Measurements from ENCODE around the gene ZNF709.
"Not testable (repeated sequence)": the region's sequence is repeated elsewhere in the genome, so short reads cannot be mapped to it uniquely, and the experiment has no call there.

The ZNF709 gene

GRCh38 chr19:12450844-12451243 lies 33.8 kb downstream of the ZNF709 start:
- DNase-seq, result no peak

DNA sequence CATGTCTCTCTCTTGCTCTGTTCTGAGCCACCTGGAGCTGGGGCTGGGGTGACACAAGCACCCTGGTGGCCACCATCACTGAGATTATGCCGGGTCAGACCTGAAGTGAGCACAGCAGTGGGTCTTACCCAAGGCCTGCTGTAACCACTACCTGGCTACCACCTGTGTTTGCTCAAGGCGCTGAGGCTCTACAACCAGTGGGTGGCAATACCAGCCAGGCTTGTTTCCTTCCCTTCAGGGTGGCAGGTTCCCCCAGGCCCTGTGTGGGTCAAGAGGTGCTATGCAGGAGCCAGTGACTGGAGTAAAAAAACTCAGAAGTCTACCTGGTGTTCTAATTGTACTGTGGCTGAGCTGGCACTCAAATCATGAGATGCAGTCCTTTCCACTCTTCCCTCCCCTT lies 35.8 kb downstream of the ZNF709 start:
- DNase-seq, result no peak

DNA sequence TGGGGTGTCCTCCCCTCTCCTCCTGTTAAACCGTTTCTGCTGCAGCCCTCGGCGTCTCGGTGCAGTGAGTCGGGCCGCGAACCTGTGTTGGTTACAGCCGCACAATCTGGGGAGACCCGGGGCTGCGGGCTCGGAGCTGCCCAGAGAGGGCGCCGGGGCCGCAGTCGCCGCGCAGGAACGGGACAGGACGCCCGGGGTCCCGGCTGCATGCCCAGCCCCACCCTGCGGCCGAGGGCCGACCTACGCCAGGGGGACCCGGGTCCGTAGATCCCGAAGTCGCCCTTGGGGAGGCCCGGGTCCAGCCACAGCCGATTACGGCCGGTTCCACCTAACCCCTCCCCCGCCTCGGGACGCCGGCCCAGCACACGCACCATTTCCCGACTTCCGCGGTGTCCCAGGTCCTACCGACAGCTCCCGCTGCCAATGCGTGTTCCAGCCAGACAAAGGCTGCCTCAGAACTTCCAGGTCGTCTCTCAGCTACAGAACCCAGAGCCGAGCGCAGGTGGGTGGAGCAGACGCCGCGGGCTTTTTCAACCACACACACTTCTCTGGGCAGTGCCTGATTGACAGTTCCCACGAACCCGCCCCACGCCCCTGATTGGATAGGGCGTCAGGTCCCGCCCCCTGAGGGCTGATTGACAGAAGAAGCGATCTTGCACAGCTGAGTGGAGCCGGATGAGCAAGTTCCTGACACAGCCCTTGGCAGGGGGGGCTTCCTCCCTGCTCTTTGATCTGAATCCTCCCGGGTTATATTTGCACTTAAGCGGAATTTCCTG lies 43.9 kb downstream of the ZNF709 start, which contains the start of gene ZNF443:
TSS of gene ZNF443 (minus strand) at position 481 of the 776 bp plus-strand sequence. CDS start at position 374, 107 bp downstream.
- peak; percentile 93 to 98 (median 96) for DNase-seq

DNA sequence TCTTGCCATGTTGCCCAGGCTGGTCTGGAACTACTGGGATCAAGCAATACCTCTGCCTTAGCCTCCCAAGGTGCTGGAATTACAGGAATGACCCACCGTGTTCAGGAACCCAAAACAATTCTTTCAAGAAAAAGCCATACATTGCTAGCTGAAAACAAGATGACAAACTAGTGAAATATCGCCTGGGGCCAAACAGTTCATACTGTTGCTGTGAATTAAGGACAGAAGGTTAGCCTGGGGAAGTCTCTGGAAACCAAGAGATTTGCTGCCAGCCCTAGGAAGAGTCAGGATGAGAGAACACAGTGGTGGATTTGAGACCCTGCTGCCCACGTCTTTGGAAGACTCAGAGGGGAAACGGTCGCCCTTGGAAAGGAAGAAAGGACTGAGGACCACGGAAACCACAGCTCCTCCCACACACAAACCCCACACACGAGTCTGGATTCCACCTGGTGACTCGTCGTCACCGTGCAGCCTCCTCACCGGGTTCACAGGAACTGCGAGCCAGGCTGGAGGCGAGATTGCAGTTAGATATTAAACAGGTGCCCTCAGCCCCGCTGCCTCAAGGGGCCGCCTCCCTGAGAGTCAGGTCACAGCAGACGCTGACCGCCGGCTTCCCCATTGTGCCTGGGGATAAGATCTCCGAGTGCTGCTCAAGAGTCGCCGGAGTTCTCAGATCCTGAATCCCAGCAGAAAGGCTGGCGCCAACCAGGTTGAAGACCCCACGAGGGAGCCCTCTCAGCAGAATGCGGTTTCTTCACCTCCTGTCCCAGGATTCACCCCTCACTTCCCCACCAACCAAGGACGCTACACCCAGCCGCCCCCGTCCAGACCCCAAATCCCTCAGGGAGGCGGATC lies 44.7 kb downstream of the ZNF709 start:
- DNase-seq, result peak in 5 of 6 experiments; percentile 3 to 36 (median 10)

DNA sequence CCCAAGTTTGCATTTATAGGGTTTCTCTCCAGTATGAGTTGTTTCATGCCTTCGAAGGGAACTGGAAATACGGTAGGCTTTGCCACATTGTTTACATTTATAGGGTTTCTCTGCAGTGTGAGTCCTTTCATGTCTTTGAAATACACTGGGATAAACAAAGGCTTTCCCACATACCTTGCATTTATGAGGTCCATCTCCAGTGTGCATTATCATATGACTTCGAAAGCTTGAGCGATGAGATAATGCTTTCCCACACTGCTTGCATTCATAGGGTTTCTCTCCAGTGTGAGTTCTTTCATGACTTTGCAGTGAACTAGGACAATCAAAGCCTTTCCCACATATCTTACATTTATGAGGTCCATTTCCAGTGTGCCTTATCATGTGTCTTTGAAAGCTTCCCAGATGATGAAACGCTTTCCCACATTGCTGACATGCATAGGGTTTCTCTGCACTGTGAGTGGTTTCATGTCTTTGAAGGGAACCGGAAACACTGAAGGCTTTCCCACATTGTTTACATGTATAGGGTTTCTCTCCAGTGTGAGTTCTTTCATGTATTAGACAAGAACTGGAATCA lies 53.8 kb downstream of the ZNF709 start:
- not testable (repeated sequence) for DNase-seq

DNA sequence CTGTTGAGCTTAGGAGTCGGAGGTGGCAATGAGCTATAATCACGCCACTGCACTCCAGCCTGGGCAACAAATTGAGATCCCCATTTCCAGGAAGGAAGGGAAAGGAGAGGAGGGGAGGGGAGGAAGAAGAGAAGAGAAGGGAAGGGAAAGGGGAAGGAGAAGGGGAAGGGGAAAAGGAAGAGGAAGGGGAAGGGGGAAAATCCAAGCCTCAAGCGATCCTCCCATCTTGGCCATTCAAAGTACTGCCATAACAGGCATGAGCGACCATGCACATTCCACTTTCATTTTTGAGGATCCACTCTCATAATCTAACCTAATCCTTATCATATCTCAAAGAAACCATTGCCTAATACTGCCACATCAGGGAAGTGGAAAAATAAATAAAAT lies 58.7 kb downstream of the ZNF709 start:
- no peak for DNase-seq

DNA sequence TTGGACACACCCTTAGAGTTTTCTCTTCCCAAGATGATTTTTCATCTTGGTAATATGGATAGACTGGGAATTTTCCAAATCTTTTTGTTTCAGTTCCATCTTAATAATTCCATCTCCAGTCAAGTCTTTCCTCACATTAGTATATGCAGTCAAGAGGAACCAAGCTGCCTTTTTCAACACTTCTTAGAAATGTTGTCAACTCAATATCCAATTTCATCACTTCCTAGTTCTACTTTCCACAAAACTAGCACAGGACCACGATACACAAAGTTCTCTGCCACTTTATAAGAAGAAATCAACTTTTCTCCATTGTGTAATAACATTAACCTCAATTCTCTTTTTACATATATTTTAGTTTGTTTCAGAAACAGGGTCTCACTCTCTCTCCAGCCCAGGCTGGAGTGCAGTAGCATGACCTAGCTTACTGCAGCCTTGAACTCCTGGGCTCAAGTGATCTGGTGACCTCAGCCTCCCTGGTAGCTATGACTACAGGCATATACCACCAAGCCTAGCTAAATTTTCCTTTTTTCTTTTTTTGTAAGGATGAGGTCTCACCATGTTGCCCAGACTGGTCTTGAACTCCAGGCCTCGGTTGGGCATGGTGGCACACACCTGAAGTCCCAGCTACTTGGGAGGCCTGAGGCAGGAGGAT lies 59.3 kb downstream of the ZNF709 start:
- DNase-seq, result no peak

- DNase-seq, result not testable (repeated sequence)
These were observed 67.3 kb downstream of the ZNF709 start for GRCh38 chr19:12417273-12417672.

GRCh38 chr19:12411893-12412292 lies 72.7 kb downstream of the ZNF709 start:
- no peak for DNase-seq
